Fibroblast of lung (primary cell): ENCODE data around the gene MMP25. TPM values are rescaled to one million over a fixed set of nuclear protein-coding genes. Genes with fewer than 3 reads are reported as not detected.
"Not testable (repeated sequence)": the region's sequence is repeated elsewhere in the genome, so short reads cannot be mapped to it uniquely, and the experiment has no call there.

ENCODE experiments used
- DNase-seq, 2 donors: peaks; one replicate each; pipeline versions ENCODE4 v3.0.0 to v3.0.0-alpha.2; 2010; ENCODE audit warnings: low read depth in 2 of 2
- H2AFZ ChIP-seq: 2 replicates; pipeline ENCODE4 v1.5.1; 2012; ENCODE audit warnings: low read length, control low read depth, inconsistent platforms
- H3K27ac ChIP-seq: 2 replicates; pipeline ENCODE4 v1.5.1; 2011; ENCODE audit warnings: low read length, control low read depth; ENCODE audit not compliant: insufficient read depth
- H3K27me3 ChIP-seq: 2 replicates; pipeline ENCODE4 v1.5.1; 2011; ENCODE audit warnings: mild to moderate bottlenecking, low read length; ENCODE audit not compliant: control insufficient read depth, insufficient read depth
- H3K36me3 ChIP-seq: 2 replicates; pipeline ENCODE4 v1.5.1; 2011; ENCODE audit warnings: low read length; ENCODE audit not compliant: control insufficient read depth, insufficient read depth
- H3K4me1 ChIP-seq: 2 replicates; pipeline ENCODE4 v1.5.1; 2011; ENCODE audit warnings: low read length; ENCODE audit not compliant: control insufficient read depth, insufficient read depth; ENCODE audit errors: extremely low read depth
- H3K4me2 ChIP-seq: 2 replicates; pipeline ENCODE4 v1.5.1; 2011; ENCODE audit warnings: low read length, control low read depth; ENCODE audit not compliant: insufficient read depth; ENCODE audit errors: extremely low read depth
- H3K4me3 ChIP-seq, 4 experiments: fragments of 200-600 bp in 1 of 4; sonication (generic) in 1 of 4; replicated peaks in 1 of 4; 2 replicates each; pipeline ENCODE4 v1.5.1; 2011 to 2016; ENCODE audit warnings: low read length in 4 of 4, low read depth in 3 of 4, mild to moderate bottlenecking in 3 of 4, control low read depth in 2 of 4, inconsistent platforms in 1 of 4, mixed read lengths in 1 of 4; ENCODE audit not compliant: insufficient read depth in 1 of 4; ENCODE audit errors: control extremely low read depth in 1 of 4
- H3K79me2 ChIP-seq: 2 replicates; pipeline ENCODE4 v1.5.1; 2012; ENCODE audit warnings: mild to moderate bottlenecking, low read length, inconsistent platforms; ENCODE audit not compliant: control insufficient read depth, insufficient read depth
- H3K9ac ChIP-seq: 2 replicates; pipeline ENCODE4 v1.5.1; 2011; ENCODE audit warnings: mild to moderate bottlenecking, low read length, control low read depth; ENCODE audit not compliant: insufficient read depth
- H3K9me3 ChIP-seq: 2 replicates; pipeline ENCODE4 v1.5.1; 2012; ENCODE audit warnings: low read depth, low read length; ENCODE audit not compliant: control insufficient read depth, insufficient read depth
- H4K20me1 ChIP-seq: 2 replicates; pipeline ENCODE4 v1.5.1; 2011; ENCODE audit warnings: low read length; ENCODE audit not compliant: control insufficient read depth, insufficient read depth; ENCODE audit errors: extremely low read depth
- CTCF ChIP-seq, 2 donors: IDR thresholded peaks in 1 of 2; conservative IDR thresholded peaks in 1 of 2; 1 replicate in 1 of 2; 2 replicates in 1 of 2; pipeline ENCODE4 v1.5.1; 2011 to 2012; ENCODE audit warnings: low read length in 2 of 2, control low read depth in 1 of 2, inconsistent platforms in 1 of 2, low read depth in 1 of 2, mild to moderate bottlenecking in 1 of 2
- EZH2 ChIP-seq: IDR thresholded peaks from 2 replicates; pipeline ENCODE4 v1.5.1; 2012; ENCODE audit warnings: low read length, control low read depth, mild to moderate bottlenecking; ENCODE audit errors: missing control alignments
- polyA plus RNA-seq, 2 donors: library from polyadenylated mRNA; depleted of rRNA in 1 of 2; stranded (reverse) in 1 of 2; unstranded in 1 of 2; fragments of >200 nt; gene quantifications; 2 replicates each; pipeline ENCODE4 v1.2.1, GENCODE V29; 2011 to 2012; ENCODE audit warnings: missing spikeins in 1 of 2
- total RNA-seq: library from RNA; depleted of rRNA; stranded (reverse); fragments of >200 nt; gene quantifications from 2 replicates; pipeline ENCODE4 v1.2.1, GENCODE V29; 2014

MMP25 gene
- total and polyA plus RNA-seq, 2 donors (not counting 1 experiment from before 2014, with no cell fraction given) = 0.03 TPM; not detected in 1

- Histone ChIP-seq H3K27me3 (peaks cover 7% of the 10 kb centered on the region), H3K27ac (no peak overlapping the region), H3K4me3 (no peak overlapping the region), H3K36me3 (no peaks in the 10 kb centered on the region), H2AFZ (no peak overlapping the region), H3K4me1 (no peaks in the 10 kb centered on the region), H3K9me3 (no peaks in the 10 kb centered on the region), H3K79me2 (no peaks in the 10 kb centered on the region), H3K4me2 (no peak overlapping the region), H3K9ac (no peak overlapping the region), H4K20me1 (no peaks in the 10 kb centered on the region)
- no peak for TF ChIP-seq CTCF (conservative IDR thresholded peaks at IDR 0.05 in 1 of 2, IDR thresholded peaks at IDR 0.05 in 1 of 2; ENCODE audit: low read depth in 1 of 2, low read length in 2 of 2)
- TF ChIP-seq EZH2 = no peak
- no peak for DNase-seq
Observed at GRCh38 chr16:3054965-3055733, 8.8 kb downstream of the MMP25 start.

- not testable (repeated sequence) for H2AFZ ChIP-seq, H3K4me3 ChIP-seq, H3K4me2 ChIP-seq, H3K36me3 ChIP-seq, DNase-seq, H3K9ac ChIP-seq, H3K4me1 ChIP-seq, H3K27ac ChIP-seq, H3K9me3 ChIP-seq, H3K27me3 ChIP-seq, H3K79me2 ChIP-seq, H4K20me1 ChIP-seq
Observed at GRCh38 chr16:3055734-3056115, 9.4 kb downstream of the MMP25 start.

- H3K4me2 ChIP-seq = no peak overlapping the region
- H3K27me3 ChIP-seq = no peaks in the 10 kb centered on the region
- no peak overlapping the region for H2AFZ ChIP-seq
- H4K20me1 ChIP-seq = no peaks in the 10 kb centered on the region
- no peak for TF ChIP-seq CTCF (conservative IDR thresholded peaks at IDR 0.05 in 1 of 2, IDR thresholded peaks at IDR 0.05 in 1 of 2; ENCODE audit: low read depth in 1 of 2, low read length in 2 of 2)
- TF ChIP-seq EZH2 = no peak
- H3K79me2 ChIP-seq = no peaks in the 10 kb centered on the region
- H3K9ac ChIP-seq = no peak overlapping the region
- H3K27ac ChIP-seq = no peak overlapping the region
- no peak overlapping the region for H3K4me3 ChIP-seq
- no peaks in the 10 kb centered on the region for H3K4me1 ChIP-seq
- DNase-seq = no peak
- no peaks in the 10 kb centered on the region for H3K9me3 ChIP-seq
- no peaks in the 10 kb centered on the region for H3K36me3 ChIP-seq
Observed at GRCh38 chr16:3056336-3057180, 10.2 kb downstream of the MMP25 start.
